CD4-positive, alpha-beta T cell (primary cell): ENCODE data around the gene TMEM91. TPM values are rescaled to one million over a fixed set of nuclear protein-coding genes. Genes with fewer than 3 reads are reported as not detected.

ENCODE experiments used
- ATAC-seq: fragments of 200-7000 bp; cut with Tn5 transposase; one replicate; pipeline ENCODE4 v1.10.0; 2022; ENCODE audit warnings: mild to moderate bottlenecking; ENCODE audit not compliant: poor library complexity
- CTCF ChIA-PET: fragments of 350-600 bp; sonication (Branson Sonifier 250); formaldehyde crosslinking; loops from one replicate; lab custom pipeline; 2021; ENCODE audit warnings: antibody characterized with exemption, inconsistent platforms; lab: Charles Lee
- POLR2A ChIA-PET: fragments of 350-600 bp; sonication (Branson Sonifier 250); formaldehyde crosslinking; loops from one replicate; lab custom pipeline; 2021; ENCODE audit warnings: antibody characterized with exemption, inconsistent platforms; lab: Charles Lee
- DNase-seq, 14 experiments: peaks; one replicate each; pipeline ENCODE4 v3.0.0-alpha.2; 2013 to 2020; ENCODE audit warnings: mixed read lengths in 2 of 14
- H3K27ac ChIP-seq, 2 donors: one replicate each; pipeline versions ENCODE4 v1.5.1 to v1.7.0; 2013; ENCODE audit warnings: low read length in 2 of 2, low read depth in 1 of 2, mild to moderate bottlenecking in 1 of 2
- H3K27me3 ChIP-seq, 2 experiments: 1 replicate in 1 of 2; 2 replicates in 1 of 2; pipeline versions ENCODE4 v1.6.1 to v1.7.0; 2013; ENCODE audit warnings: low read length in 2 of 2, control low read depth in 1 of 2, mild to moderate bottlenecking in 1 of 2, moderate library complexity in 1 of 2; ENCODE audit not compliant: insufficient read depth in 2 of 2, control insufficient read depth in 1 of 2
- H3K36me3 ChIP-seq: one replicate; pipeline ENCODE4 v1.6.1; 2013; ENCODE audit warnings: low read length, control low read depth; ENCODE audit not compliant: insufficient read depth
- H3K4me1 ChIP-seq: one replicate; pipeline ENCODE4 v1.6.1; 2013; ENCODE audit warnings: low read length, control low read depth; ENCODE audit not compliant: insufficient read depth
- H3K4me3 ChIP-seq: one replicate; pipeline ENCODE4 v1.5.1; 2013; ENCODE audit warnings: mild to moderate bottlenecking, low read length, moderate library complexity
- H3K9me3 ChIP-seq, 2 experiments: 1 replicate in 1 of 2; 2 replicates in 1 of 2; pipeline versions ENCODE4 v1.6.1 to v1.7.0; 2013; ENCODE audit warnings: low read length in 2 of 2, mild to moderate bottlenecking in 2 of 2, control low read depth in 1 of 2, moderate library complexity in 1 of 2; ENCODE audit not compliant: control insufficient read depth in 1 of 2, insufficient read depth in 1 of 2
- H3K27ac Mint-ChIP-seq: one replicate; pipeline ENCODE4 v1.8.0; 2020; ENCODE audit warnings: mixed read lengths
- H3K27me3 Mint-ChIP-seq: one replicate; pipeline ENCODE4 v1.8.0; 2021; ENCODE audit warnings: mixed read lengths
- H3K36me3 Mint-ChIP-seq: one replicate; pipeline ENCODE4 v1.8.0; 2021; ENCODE audit warnings: low read depth, mixed read lengths
- H3K4me1 Mint-ChIP-seq: one replicate; pipeline ENCODE4 v1.8.0; 2021; ENCODE audit warnings: low read depth, mixed read lengths
- H3K4me3 Mint-ChIP-seq: one replicate; pipeline ENCODE4 v1.8.0; 2020; ENCODE audit warnings: mild to moderate bottlenecking, mixed read lengths
- H3K9me3 Mint-ChIP-seq: one replicate; pipeline ENCODE4 v1.8.0; 2020; ENCODE audit warnings: mixed read lengths
- intact Hi-C, 2 experiments: fragments of 100-400 bp; cut with DNase I in 1 of 2; cut with micrococcal nuclease in 1 of 2; formaldehyde crosslinking; loops; one replicate each; pipeline versions ENCODE4 v1.15.1 to v1.9.0; 2023 to 2025; cut with DNase I, micrococcal nuclease
- total RNA-seq, 174 experiments: library from RNA in 2 of 174; stranded (reverse) in 2 of 174; gene quantifications; one replicate each; pipeline ENCODE4 v1.2.3 and lab custom pipeline; 2021 to 2026
- TF ChIP-seq, protein P1 (sequence below): fragments of 200-600 bp; IDR thresholded peaks from one replicate; pipeline ENCODE4 v1.8.0; 2022; ENCODE audit warnings: antibody characterized with exemption, mild to moderate bottlenecking

Gene TMEM91
- total RNA-seq, 2 experiments from 2014 or later = 6.8 to 7.7 TPM

DNA sequence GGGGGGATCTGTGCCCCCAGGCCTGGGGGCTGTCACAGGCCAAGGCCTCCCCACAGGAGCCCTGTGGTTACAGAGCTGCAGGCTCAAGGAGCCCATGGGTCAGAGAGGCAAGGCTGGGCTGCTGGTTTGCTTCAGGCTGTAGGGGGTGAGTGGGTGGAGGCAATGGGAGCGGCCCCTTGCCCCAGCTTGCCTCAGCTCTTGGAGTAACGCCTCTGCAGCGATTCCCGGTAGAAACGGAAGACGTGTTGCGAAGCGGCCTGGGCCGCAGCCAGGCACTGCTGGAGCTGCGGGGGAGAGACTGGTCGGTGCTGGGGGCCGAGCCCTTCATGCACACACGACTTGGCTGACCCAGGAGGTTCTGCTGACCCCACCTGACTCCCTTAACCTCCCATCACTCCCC, 10.1 kb downstream of the TMEM91 start:
- no peak for ATAC-seq
- Histone ChIP-seq H3K4me1 (no peaks in the 10 kb centered on the region), H3K4me3 (no peak overlapping the region), H3K27ac (no peak overlapping the region), H3K36me3 (peaks cover 34% of the 10 kb centered on the region), H3K9me3 (no peaks in the 10 kb centered on the region), H3K27me3 (no peaks in the 10 kb centered on the region)
- intact Hi-C loops = no loop called here
- H3K9me3 Mint-ChIP-seq = no peaks in the 10 kb centered on the region
- ChIA-PET POLR2A (no interaction called here), CTCF (no interaction called here)
- TF ChIP-seq, protein P1, sequence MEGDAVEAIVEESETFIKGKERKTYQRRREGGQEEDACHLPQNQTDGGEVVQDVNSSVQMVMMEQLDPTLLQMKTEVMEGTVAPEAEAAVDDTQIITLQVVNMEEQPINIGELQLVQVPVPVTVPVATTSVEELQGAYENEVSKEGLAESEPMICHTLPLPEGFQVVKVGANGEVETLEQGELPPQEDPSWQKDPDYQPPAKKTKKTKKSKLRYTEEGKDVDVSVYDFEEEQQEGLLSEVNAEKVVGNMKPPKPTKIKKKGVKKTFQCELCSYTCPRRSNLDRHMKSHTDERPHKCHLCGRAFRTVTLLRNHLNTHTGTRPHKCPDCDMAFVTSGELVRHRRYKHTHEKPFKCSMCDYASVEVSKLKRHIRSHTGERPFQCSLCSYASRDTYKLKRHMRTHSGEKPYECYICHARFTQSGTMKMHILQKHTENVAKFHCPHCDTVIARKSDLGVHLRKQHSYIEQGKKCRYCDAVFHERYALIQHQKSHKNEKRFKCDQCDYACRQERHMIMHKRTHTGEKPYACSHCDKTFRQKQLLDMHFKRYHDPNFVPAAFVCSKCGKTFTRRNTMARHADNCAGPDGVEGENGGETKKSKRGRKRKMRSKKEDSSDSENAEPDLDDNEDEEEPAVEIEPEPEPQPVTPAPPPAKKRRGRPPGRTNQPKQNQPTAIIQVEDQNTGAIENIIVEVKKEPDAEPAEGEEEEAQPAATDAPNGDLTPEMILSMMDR = no peak
- no peaks in the 10 kb centered on the region for H3K27me3 Mint-ChIP-seq
- no peak for DNase-seq
- H3K4me1 Mint-ChIP-seq = no peaks in the 10 kb centered on the region
- peaks cover 44% of the 10 kb centered on the region for H3K36me3 Mint-ChIP-seq
- no peak overlapping the region for H3K4me3 Mint-ChIP-seq
- H3K27ac Mint-ChIP-seq = no peak overlapping the region

DNA sequence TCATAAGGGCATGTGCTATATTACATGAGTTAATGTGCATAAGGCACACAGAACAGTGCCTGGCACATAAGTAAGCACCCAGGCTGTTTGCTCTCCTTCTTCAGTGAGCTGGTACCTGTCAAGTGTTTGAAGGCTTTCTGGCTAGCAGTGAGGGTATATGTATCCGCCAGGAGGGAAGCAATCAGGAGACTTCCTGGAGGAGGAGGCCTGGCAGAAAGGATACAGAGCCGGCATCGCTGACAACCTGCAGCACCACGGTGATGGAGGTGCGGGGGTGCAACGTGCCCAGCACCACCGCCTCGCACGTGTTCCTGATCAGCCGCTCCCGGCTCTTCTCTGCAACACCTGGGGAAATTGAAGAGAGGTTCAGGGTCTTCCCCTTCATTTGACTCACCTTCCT, 15.3 kb downstream of the TMEM91 start:
- TF ChIP-seq, protein P1 = no peak

DNA sequence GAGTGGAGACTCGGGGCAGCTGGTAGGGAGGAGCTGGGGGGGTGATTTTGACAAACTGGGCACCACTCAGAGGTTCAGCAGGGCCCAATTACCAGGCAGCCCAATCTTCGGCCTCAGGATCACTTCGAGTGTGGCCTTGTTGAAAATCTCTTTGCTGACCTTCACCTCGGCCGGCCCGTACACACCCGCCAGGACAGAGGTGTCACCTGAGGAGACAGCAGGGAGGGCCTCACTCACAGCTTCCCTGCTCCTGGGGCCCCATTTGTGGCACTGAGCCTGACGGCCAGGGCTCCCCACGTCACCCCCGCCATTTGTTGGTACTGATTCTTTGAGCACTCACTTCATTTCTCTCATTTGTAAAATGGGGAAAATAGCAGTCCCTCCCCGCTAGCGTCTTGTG, 16.4 kb downstream of the TMEM91 start:
- Mint-ChIP-seq H3K4me1 (peaks cover 27% of the 10 kb centered on the region), H3K36me3 (peaks cover 63% of the 10 kb centered on the region), H3K4me3 (no peak overlapping the region), H3K27me3 (no peaks in the 10 kb centered on the region), H3K9me3 (no peaks in the 10 kb centered on the region), H3K27ac (no peak overlapping the region)
- Histone ChIP-seq H3K27ac (no peak overlapping the region), H3K36me3 (peaks cover 45% of the 10 kb centered on the region), H3K4me1 (peaks cover 21% of the 10 kb centered on the region), H3K9me3 (no peaks in the 10 kb centered on the region), H3K27me3 (no peaks in the 10 kb centered on the region), H3K4me3 (no peak overlapping the region)
- ATAC-seq = no peak
- TF ChIP-seq, protein P1 = no peak
- ChIA-PET CTCF (no interaction called here), POLR2A (interaction anchor here (1.0 kb wide), 1 partner anchor 29 kb away, joined by 3 read pairs; the partner anchor contains the start of gene B9D2)
- intact Hi-C loops = no loop called here
- DNase-seq = no peak

More for the DNA sequence above, 15.3 kb downstream of the TMEM91 start:
- Mint-ChIP-seq H3K4me1 (peaks cover 16% of the 10 kb centered on the region), H3K27ac (no peak overlapping the region), H3K36me3 (peaks cover 61% of the 10 kb centered on the region), H3K4me3 (no peak overlapping the region), H3K9me3 (no peaks in the 10 kb centered on the region), H3K27me3 (no peaks in the 10 kb centered on the region)
- POLR2A ChIA-PET = no interaction called here
- Histone ChIP-seq H3K4me3 (no peak overlapping the region), H3K27me3 (no peaks in the 10 kb centered on the region), H3K27ac (no peak overlapping the region), H3K36me3 (peaks cover 45% of the 10 kb centered on the region), H3K9me3 (no peaks in the 10 kb centered on the region), H3K4me1 (peaks cover 15% of the 10 kb centered on the region)
- intact Hi-C loops = no loop called here
- CTCF ChIA-PET = no interaction called here
- ATAC-seq (no peak), DNase-seq (no peak)
